Astrocyte (in vitro differentiated cells and primary cell): ENCODE measurements around the gene MAN1B1. TPM values are rescaled to one million over a fixed set of nuclear protein-coding genes. Genes with fewer than 3 reads are reported as not detected.

Source experiments
- DNase-seq: peaks from one replicate; pipeline ENCODE4 v3.0.0-alpha.2; 2010; ENCODE audit warnings: low read depth
- FAIRE-seq: peaks from 2 replicates; lab custom pipeline; 2011; peaks lifted over from hg19 to GRCh38; lab: Jason Lieb, UNC
- H2AFZ ChIP-seq: 2 replicates; pipeline ENCODE4 v1.6.0; 2012; ENCODE audit warnings: low read depth, low read length, inconsistent platforms
- H3K27ac ChIP-seq: 2 replicates; pipeline ENCODE4 v1.5.1; 2011; ENCODE audit warnings: low read depth, low read length, inconsistent platforms
- H3K27me3 ChIP-seq: 2 replicates; pipeline ENCODE4 v1.6.0; 2011; ENCODE audit warnings: low read length, inconsistent platforms; ENCODE audit not compliant: insufficient read depth
- H3K36me3 ChIP-seq: 2 replicates; pipeline ENCODE4 v1.5.1; 2011; ENCODE audit warnings: low read length, inconsistent platforms; ENCODE audit not compliant: insufficient read depth
- H3K4me1 ChIP-seq: 2 replicates; pipeline ENCODE4 v1.5.1; 2011; ENCODE audit warnings: low read length, inconsistent platforms; ENCODE audit not compliant: insufficient read depth
- H3K4me2 ChIP-seq: 2 replicates; pipeline ENCODE4 v1.6.0; 2012; ENCODE audit warnings: low read length, inconsistent platforms
- H3K4me3 ChIP-seq: 2 replicates; pipeline ENCODE4 v1.5.1; 2011; ENCODE audit warnings: low read depth, mild to moderate bottlenecking, low read length, inconsistent platforms; ENCODE audit not compliant: insufficient read depth
- H3K79me2 ChIP-seq: 2 replicates; pipeline ENCODE4 v1.6.0; 2012; ENCODE audit warnings: mild to moderate bottlenecking, low read length, inconsistent platforms; ENCODE audit not compliant: insufficient read depth
- H3K9ac ChIP-seq: 2 replicates; pipeline ENCODE4 v1.6.0; 2012; ENCODE audit warnings: mild to moderate bottlenecking, low read length, inconsistent platforms
- H3K9me3 ChIP-seq: 2 replicates; pipeline ENCODE4 v1.5.1; 2012; ENCODE audit warnings: low read depth, mild to moderate bottlenecking, low read length, inconsistent platforms; ENCODE audit not compliant: insufficient read depth
- H4K20me1 ChIP-seq: 2 replicates; pipeline ENCODE4 v1.6.0; 2012; ENCODE audit warnings: low read length, inconsistent platforms; ENCODE audit not compliant: insufficient read depth
- H3K27ac Mint-ChIP-seq: one replicate; pipeline ENCODE4 v1.8.0; 2021; ENCODE audit warnings: mild to moderate bottlenecking, mixed read lengths; ENCODE audit not compliant: unreplicated experiment
- H3K27me3 Mint-ChIP-seq: one replicate; pipeline ENCODE4 v1.8.0; 2021; ENCODE audit warnings: low read depth, mixed read lengths; ENCODE audit not compliant: unreplicated experiment
- H3K36me3 Mint-ChIP-seq: one replicate; pipeline ENCODE4 v1.8.0; 2021; ENCODE audit warnings: low read depth, mixed read lengths; ENCODE audit not compliant: unreplicated experiment
- H3K4me1 Mint-ChIP-seq: one replicate; pipeline ENCODE4 v1.8.0; 2021; ENCODE audit warnings: low read depth, mixed read lengths; ENCODE audit not compliant: unreplicated experiment
- H3K4me3 Mint-ChIP-seq: one replicate; pipeline ENCODE4 v1.8.0; 2021; ENCODE audit warnings: mild to moderate bottlenecking, moderate library complexity, mixed read lengths; ENCODE audit not compliant: unreplicated experiment
- H3K9me3 Mint-ChIP-seq: one replicate; pipeline ENCODE4 v1.8.0; 2021; ENCODE audit warnings: mild to moderate bottlenecking, mixed read lengths; ENCODE audit not compliant: unreplicated experiment
- CTCF ChIP-seq: IDR thresholded peaks from 2 replicates; pipeline ENCODE4 v1.5.1; 2011; ENCODE audit warnings: low read depth, mild to moderate bottlenecking, inconsistent platforms, low read length, moderate library complexity; ENCODE audit not compliant: insufficient read depth
- EZH2 ChIP-seq: IDR thresholded peaks from 2 replicates; pipeline ENCODE4 v1.6.1; 2012; ENCODE audit warnings: mild to moderate bottlenecking, low read length, inconsistent platforms; ENCODE audit not compliant: insufficient read depth
- total RNA-seq: library from RNA; stranded (reverse); gene quantifications from 2 replicates; pipeline ENCODE4 v1.2.1, GENCODE V29; 2021

MAN1B1 gene
- total RNA-seq, 1 donor from 2014 or later = 69.2 TPM

- Histone ChIP-seq H3K36me3 (no peaks in the 10 kb centered on the region), H3K27ac (no peak overlapping the region), H3K79me2 (no peaks in the 10 kb centered on the region), H3K9me3 (no peaks in the 10 kb centered on the region), H3K4me2 (no peak overlapping the region), H3K27me3 (peaks cover 2% of the 10 kb centered on the region), H3K4me1 (no peaks in the 10 kb centered on the region), H4K20me1 (no peaks in the 10 kb centered on the region), H3K4me3 (no peak overlapping the region), H2AFZ (no peak overlapping the region), H3K9ac (no peak overlapping the region)
- TF ChIP-seq CTCF (no peak), EZH2 (no peak)
- no peak for FAIRE-seq
- peaks cover 21% of the 10 kb centered on the region for H3K27me3 Mint-ChIP-seq
- no peak overlapping the region for H3K27ac Mint-ChIP-seq
- no peak for DNase-seq
- H3K9me3 Mint-ChIP-seq = no peaks in the 10 kb centered on the region
- H3K4me3 Mint-ChIP-seq = no peak overlapping the region
- no peaks in the 10 kb centered on the region for H3K36me3 Mint-ChIP-seq
- no peaks in the 10 kb centered on the region for H3K4me1 Mint-ChIP-seq
Measured at GRCh38 chr9:137148661-137149060, 61.9 kb downstream of the MAN1B1 start.

GRCh38 chr9:137149363-137149762 is 62.6 kb downstream of the MAN1B1 start:
- no peaks in the 10 kb centered on the region for H3K9me3 Mint-ChIP-seq
- H3K4me1 ChIP-seq = no peaks in the 10 kb centered on the region
- no peak for TF ChIP-seq EZH2
- TF ChIP-seq CTCF = no peak
- H3K27me3 Mint-ChIP-seq = peaks cover 16% of the 10 kb centered on the region
- no peaks in the 10 kb centered on the region for H3K79me2 ChIP-seq
- no peaks in the 10 kb centered on the region for H3K9me3 ChIP-seq
- no peaks in the 10 kb centered on the region for H3K36me3 Mint-ChIP-seq
- no peak overlapping the region for H3K4me2 ChIP-seq
- FAIRE-seq (no peak), DNase-seq (no peak)
- H3K36me3 ChIP-seq = no peaks in the 10 kb centered on the region
- H3K4me3 Mint-ChIP-seq = no peak overlapping the region
- H3K27ac ChIP-seq = no peak overlapping the region
- no peaks in the 10 kb centered on the region for H4K20me1 ChIP-seq
- no peak overlapping the region for H3K9ac ChIP-seq
- no peak overlapping the region for H3K4me3 ChIP-seq
- peaks cover 2% of the 10 kb centered on the region for H3K27me3 ChIP-seq
- no peak overlapping the region for H2AFZ ChIP-seq
- no peak overlapping the region for H3K27ac Mint-ChIP-seq
- H3K4me1 Mint-ChIP-seq = no peaks in the 10 kb centered on the region

GRCh38 chr9:137149942-137150616 is 63.3 kb downstream of the MAN1B1 start:
- H3K4me1 Mint-ChIP-seq = no peaks in the 10 kb centered on the region
- no peaks in the 10 kb centered on the region for H3K9me3 Mint-ChIP-seq
- no peaks in the 10 kb centered on the region for H3K9me3 ChIP-seq
- no peak overlapping the region for H3K27ac ChIP-seq
- no peaks in the 10 kb centered on the region for H3K36me3 Mint-ChIP-seq
- H3K27ac Mint-ChIP-seq = no peak overlapping the region
- H3K27me3 ChIP-seq = peaks cover 2% of the 10 kb centered on the region
- peaks cover 24% of the 10 kb centered on the region for H3K27me3 Mint-ChIP-seq
- H4K20me1 ChIP-seq = no peaks in the 10 kb centered on the region
- H3K4me1 ChIP-seq = no peaks in the 10 kb centered on the region
- FAIRE-seq (no peak), DNase-seq (no peak)
- no peak for TF ChIP-seq CTCF
- TF ChIP-seq EZH2 = no peak
- no peaks in the 10 kb centered on the region for H3K79me2 ChIP-seq
- no peak overlapping the region for H3K4me3 ChIP-seq
- H3K36me3 ChIP-seq = no peaks in the 10 kb centered on the region
- no peak overlapping the region for H3K4me3 Mint-ChIP-seq
- H3K9ac ChIP-seq = no peak overlapping the region
- H3K4me2 ChIP-seq = no peak overlapping the region
- no peak overlapping the region for H2AFZ ChIP-seq
